Stimulated activated CD8-positive, alpha-beta memory T cell treated with anti-CD3 and anti-CD28 coated beads, Interleukin-2, amount 100 ng/mL, for 48 hours (primary cell): ENCODE measurements around the gene THRAP3.

Experiments used
- DNase-seq, 2 donors: peaks; one replicate each; pipeline ENCODE4 v3.0.0-alpha.2; 2020; ENCODE audit warnings: low read depth in 2 of 2

The THRAP3 gene

GRCh38 chr1:36326499-36326898 lies 102.3 kb downstream of the THRAP3 start:
- no peak for DNase-seq

- DNase-seq, result no peak
Observed at GRCh38 chr1:36327421-36328087, 103.3 kb downstream of the THRAP3 start.

- DNase-seq, result no peak
Observed at GRCh38 chr1:36328088-36328480, 103.8 kb downstream of the THRAP3 start.

GRCh38 chr1:36328713-36329112 lies 104.5 kb downstream of the THRAP3 start:
- no peak for DNase-seq

- no peak for DNase-seq
Observed at GRCh38 chr1:36329817-36330216, 105.6 kb downstream of the THRAP3 start.

- DNase-seq, result no peak
Observed at GRCh38 chr1:36330940-36331339, 106.7 kb downstream of the THRAP3 start.

GRCh38 chr1:36337830-36338229 lies 113.6 kb downstream of the THRAP3 start:
- no peak for DNase-seq

- no peak for DNase-seq
Observed at GRCh38 chr1:36339215-36339614, 115.0 kb downstream of the THRAP3 start.

GRCh38 chr1:36339615-36340014 lies 115.4 kb downstream of the THRAP3 start:
- DNase-seq, result no peak

- no peak for DNase-seq
Observed at GRCh38 chr1:36341626-36342320, 117.5 kb downstream of the THRAP3 start.

- no peak for DNase-seq
Observed at GRCh38 chr1:36342426-36343185, 118.4 kb downstream of the THRAP3 start.

- no peak for DNase-seq
Observed at GRCh38 chr1:36343651-36344394, 119.6 kb downstream of the THRAP3 start.

- DNase-seq, result no peak
Observed at GRCh38 chr1:36344395-36344680, 120.1 kb downstream of the THRAP3 start.

GRCh38 chr1:36345353-36345752 lies 121.1 kb downstream of the THRAP3 start:
- no peak for DNase-seq

- DNase-seq, result no peak
Observed at GRCh38 chr1:36346741-36347370, 122.6 kb downstream of the THRAP3 start.

GRCh38 chr1:36349241-36349671 lies 125.0 kb downstream of the THRAP3 start:
- no peak for DNase-seq

- DNase-seq, result no peak
Observed at GRCh38 chr1:36349839-36350238, 125.6 kb downstream of the THRAP3 start.

- no peak for DNase-seq
Observed at GRCh38 chr1:36350659-36351226, 126.5 kb downstream of the THRAP3 start.

- DNase-seq, result no peak
Observed at GRCh38 chr1:36351227-36351977, 127.2 kb downstream of the THRAP3 start.

- no peak for DNase-seq
Observed at GRCh38 chr1:36352125-36352909, 128.1 kb downstream of the THRAP3 start.
